Activated CD4-positive, alpha-beta T cell treated with anti-CD3 and anti-CD28 coated beads, Interleukin-2, amount 50 U/mL, for 16 hours (primary cell): ENCODE results near the gene RPTOR.

Experiments
- DNase-seq: peaks from one replicate; pipeline ENCODE4 v3.0.0-alpha.2; 2020

The RPTOR gene

DNA sequence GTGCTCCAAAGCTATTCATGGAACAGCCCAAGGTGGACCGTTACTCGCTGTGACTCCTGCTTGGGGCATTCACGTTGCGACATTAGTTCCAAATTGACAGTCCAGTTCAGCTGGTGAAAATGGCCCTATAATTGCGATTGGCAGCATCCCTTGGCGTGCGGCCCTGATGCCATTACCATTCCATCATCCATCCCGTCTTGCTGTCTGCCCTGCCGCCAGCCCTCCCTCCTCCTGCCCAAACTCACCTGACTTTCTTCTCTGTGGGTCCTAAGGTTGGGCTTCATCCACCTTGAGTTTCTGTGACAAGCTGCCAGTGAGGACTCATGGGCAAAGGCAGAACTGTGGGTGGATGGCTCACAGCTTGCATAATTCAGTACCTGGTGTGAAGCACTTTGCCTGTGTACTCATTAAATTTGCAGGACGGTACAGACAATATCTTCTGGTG lies 104.6 kb downstream of the RPTOR start:
- DNase-seq = no peak

- peak; percentile 78 for DNase-seq
These were observed 105.2 kb downstream of the RPTOR start for GRCh38 chr17:80649672-80650330.

- no peak for DNase-seq
These were observed 105.7 kb downstream of the RPTOR start for GRCh38 chr17:80650331-80650672.

DNA sequence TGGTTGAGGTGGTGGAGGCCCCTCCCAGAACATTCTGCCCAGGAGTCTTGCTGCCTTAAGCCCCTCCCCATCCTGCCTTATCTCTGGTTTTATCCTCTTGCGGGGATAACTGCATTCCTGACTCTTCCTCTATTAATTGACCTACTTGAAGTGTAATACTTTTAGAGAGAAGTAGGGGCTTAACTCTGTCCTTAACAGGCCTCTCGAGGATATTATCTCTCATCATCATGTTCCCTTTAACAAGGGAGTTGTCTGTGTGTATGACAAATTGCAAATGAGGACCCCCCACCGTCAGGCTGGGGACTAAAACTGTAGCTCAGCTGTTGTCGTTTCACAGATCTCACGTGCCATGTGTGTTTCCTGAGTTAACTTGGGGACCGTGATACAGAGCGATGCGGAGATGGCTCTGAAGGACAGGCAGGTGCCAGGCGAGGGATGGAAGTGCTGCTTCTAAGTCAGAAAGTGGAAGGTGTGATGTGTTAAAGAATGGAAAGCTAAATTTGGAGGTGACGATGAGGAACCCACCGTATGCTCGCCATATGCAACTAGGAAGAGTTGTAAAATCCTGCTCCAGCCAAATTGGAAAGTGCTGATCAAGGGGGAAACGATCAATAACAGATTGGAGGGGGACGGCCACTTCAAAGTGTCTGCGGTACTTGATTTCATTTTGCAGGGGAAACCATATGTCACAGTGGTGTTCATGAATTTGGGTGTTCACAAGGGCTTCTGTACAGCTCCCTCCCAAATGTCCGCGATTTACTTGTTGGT lies 106.3 kb downstream of the RPTOR start:
- DNase-seq = no peak

DNA sequence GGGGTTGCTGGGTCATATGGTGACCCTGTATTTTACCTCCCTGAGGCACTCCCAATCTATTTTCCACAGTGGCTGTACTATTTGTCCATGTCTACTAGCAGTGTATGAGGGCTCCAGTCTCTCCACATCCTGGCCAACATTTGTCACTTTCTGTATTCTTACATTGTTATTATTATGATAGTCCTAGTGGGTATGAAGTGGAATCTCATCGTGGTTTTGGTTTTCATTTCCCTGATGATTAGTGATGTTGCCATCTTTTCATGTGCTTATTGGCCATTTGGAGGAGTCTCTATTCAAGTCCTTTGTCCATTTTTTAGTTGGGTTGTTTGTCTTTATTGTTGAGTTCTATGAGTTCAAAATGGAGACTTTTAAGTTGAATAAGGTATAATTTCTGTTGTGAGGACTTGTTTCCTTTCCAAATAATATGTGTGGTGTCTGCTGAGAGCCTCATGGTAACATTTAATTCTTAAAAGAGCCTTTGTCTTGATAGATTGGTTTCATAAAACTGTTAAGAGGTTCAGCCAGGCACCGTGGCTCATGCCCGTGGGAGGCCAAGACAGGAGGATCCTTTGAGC lies 108.2 kb downstream of the RPTOR start:
- no peak for DNase-seq

- DNase-seq = no peak
These were observed 109.2 kb downstream of the RPTOR start for GRCh38 chr17:80653856-80654255.

DNA sequence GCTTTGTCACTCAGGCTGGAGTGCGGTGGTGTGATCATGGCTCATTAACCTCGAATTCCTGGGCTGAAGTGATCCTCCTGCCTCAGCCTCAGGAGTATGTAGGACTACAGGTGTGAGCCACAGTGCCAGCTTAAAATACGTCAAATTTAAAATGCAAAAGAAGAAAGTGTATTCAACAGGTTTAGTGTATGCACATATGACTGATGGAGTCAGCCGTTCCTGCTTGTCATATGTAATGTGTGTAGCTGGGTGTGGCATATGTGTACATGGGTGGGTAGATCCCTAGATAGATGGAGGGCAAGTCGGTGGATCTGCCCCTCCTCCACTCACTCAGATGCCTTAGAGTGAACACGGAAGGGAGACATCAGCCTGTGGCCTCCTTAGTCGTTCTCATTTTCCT lies 111.0 kb downstream of the RPTOR start:
- DNase-seq = no peak

DNA sequence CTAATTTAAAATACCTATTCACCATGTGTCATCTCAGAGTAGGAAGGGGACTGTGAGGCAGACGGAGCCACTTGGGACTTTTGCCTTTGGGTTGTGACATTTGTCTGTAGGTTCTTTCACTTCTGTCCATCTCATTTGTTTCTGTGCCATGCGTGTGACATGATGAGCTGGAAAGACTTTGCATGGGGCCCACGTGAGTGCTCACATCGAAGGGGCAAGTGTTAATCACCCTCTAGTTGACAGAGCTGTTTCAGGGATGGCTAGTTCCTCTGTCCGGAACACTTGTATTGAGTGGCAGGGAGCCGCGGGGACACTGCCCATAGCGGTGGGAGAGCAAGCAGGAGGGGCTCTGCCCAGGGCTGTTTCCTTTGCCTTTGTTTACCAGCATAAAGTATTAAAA lies 112.0 kb downstream of the RPTOR start:
- DNase-seq = no peak

DNA sequence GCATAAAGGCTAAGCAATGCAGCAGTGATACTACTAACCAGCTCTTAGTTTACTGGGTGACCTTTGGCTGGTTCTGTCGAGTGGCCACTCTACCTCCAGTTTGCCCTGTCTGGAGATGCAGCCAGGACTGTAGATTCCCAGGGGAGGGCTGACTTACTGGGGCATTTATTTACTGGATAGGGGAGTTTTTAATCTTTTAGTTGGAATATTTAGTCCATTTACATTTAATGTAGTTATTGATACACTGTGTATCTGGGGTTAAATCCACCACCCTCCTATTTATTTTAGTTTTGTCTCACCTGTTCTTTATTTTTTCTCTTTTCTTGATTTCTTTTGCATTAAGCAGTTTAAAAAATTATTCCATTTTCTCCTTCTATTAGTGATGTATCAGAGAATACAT lies 112.9 kb downstream of the RPTOR start:
- no peak for DNase-seq

GRCh38 chr17:80658821-80659220 lies 114.2 kb downstream of the RPTOR start:
- DNase-seq = no peak

- no peak for DNase-seq
These were observed 115.0 kb downstream of the RPTOR start for GRCh38 chr17:80659651-80660050.

DNA sequence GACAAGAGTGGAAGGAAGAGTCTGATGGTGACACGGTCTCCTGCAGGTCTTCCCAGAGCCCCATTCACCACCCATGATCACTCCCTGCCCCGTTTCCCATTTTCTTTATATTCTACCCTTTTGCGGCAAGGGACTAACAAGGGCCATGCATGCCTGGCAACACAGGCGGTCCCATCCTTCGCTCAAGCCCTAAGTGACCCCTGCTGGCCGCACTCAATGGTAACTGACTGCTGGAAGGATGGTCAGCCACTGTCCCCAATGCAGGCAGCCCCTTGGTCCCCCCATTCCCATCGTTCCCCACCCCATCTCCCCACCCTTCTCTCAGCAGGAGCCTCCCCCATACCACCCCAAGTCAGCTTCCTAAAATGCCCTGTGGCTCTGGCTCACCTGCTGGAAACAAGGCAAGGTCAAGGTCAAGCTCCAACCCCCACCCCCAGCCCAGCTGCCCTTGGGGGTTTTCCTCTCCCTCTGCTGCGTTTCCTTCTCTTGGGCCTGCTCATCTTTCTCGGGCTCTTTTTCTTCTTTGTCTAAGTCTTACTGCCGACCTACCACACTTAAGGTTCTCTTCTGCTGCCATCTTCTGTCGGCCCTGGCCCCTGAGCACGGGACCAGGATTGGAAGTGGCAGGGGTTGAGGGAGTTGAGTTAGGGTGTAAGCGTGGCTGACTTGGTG lies 116.0 kb downstream of the RPTOR start:
- DNase-seq = no peak

DNA sequence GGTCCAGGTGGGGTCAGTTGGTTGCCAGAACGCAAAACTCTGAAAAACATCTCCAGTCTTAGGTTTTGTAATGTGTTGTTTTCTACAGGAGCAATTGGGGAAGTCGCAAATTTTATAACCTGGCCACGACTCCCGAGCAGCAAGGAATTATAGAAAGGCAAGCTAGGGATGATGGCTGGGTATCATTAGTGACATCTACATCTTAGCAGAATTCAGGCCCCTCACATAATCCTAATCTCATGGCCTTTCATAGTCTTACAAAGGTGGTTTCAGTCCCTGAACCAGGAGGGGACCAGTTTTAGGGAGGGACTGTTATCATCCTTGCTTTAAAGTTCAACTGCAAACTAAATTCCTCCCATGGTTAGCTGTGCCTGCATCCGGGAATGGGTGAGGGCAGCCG lies 117.9 kb downstream of the RPTOR start:
- no peak for DNase-seq

- peak; percentile 32 for DNase-seq
These were observed 119.2 kb downstream of the RPTOR start for GRCh38 chr17:80663781-80664206.

GRCh38 chr17:80664217-80664790 lies 119.7 kb downstream of the RPTOR start:
- DNase-seq = no peak

DNA sequence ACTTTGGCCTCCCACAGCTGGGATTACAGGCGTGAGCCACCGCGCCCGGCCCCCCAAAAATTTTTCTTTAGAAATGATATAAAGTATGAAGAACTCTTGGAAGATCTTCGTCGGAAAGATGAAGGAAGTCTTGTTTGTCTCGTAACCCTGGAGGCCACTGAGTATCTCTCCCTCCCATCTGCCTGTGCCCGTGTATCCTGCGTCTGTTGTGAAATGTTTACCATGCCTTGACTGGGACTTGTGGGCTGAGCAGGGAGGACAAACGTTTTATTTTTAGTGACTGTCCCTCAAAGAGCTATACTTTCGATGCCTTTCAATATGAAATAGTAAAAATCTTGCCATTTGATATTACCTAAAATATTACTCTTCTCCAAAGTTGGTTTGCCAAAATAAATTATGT lies 121.2 kb downstream of the RPTOR start:
- DNase-seq = no peak

DNA sequence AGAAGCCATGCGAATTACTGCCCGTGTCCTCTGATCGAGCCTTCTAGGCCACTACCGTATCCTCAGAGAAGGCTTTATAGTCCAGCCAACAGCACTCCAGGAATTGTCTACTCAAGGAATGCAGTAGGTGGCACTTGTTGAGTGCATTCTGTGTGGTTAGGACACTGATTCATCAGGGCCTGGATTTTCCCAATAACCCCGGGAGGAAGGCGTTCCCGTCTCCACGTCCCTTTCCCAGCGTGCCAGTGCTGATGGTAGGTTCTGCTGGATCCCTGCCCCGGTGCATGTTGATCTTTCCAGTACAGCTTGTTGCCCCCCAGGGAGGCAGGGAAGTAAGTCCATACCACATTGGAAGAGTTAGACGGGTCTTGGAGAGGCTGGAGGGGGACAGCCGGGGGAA lies 122.2 kb downstream of the RPTOR start:
- no peak for DNase-seq

DNA sequence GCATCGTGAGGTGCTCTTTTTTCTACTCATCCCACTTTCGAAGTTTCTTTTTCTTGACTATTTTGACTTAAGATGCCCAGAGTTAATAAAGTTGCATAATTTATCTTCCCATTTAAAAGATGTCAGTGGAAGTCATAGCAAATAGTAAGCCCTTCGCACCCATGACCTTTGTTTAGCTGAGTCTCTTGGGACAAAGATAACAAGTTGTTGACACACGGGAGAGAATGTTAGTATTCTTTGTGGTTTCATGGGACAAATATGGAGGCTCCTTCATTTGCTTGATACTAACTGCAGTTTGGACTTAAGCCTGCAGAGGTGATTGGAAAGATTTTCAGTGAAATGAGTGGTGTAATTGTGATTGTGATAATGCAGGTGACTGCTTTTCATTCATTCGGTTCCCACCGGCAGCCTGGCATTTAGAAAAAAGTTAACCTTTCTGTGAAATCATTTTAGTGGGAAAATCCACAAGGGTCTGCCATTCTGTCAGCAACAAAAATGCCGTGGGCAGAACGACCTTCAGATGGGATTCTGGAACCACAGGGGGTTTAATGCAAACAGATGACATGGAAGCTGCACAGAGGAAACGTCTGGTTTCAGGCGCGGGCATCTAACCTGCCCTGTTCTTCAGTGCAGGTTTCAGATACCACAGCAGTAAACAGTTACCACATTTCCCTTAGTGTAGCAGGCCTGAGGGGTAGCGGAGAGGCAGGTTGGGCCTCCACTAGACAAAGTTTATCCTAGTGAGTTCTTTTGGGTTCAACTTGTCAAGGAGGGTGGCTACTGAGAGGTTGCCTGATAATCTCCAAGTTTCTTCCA lies 123.0 kb downstream of the RPTOR start:
- DNase-seq = no peak

- no peak for DNase-seq
These were observed 123.9 kb downstream of the RPTOR start for GRCh38 chr17:80668375-80669148.

DNA sequence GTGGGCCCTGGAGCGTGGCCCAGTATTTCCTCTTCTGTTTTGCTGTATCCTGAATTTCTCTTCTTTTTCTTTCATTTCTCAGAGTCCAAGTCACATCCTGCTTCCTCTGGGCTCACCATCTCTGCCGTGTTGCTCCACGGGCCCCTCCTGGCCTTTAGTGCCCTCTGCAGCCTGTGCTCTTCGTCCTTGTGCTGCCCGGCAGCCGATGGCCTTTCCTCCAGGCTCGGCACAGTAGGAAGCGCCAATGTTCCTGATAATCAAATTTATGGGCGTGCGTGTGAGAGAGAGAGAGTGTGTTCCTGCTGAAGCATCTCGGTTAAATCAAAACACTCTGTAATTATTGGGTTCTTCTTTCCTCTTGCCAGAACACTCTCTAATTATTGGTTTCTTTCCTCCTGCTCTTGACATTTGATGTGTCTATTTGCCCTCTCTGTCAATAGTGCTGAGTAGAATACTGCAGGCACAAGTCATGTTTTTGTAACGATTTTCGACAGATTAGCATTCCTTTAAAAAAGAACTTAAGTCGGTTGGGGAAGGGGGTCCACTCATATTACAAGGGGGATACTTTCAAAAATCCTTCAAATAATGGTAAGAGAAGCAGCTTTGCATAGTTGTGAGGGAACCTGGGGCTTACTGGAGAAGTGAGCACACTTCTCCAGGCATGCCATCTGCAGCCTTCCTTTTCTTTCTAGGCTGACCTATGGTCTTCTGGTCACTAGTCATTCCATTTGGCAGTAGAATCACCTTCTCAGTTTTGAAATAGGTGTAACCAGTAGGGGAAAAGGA lies 126.6 kb downstream of the RPTOR start:
- DNase-seq = no peak

GRCh38 chr17:80671825-80672110 lies 127.1 kb downstream of the RPTOR start:
- DNase-seq = no peak
